ENCODE measurements around the gene FAM149A.

FAM149A gene

DNA sequence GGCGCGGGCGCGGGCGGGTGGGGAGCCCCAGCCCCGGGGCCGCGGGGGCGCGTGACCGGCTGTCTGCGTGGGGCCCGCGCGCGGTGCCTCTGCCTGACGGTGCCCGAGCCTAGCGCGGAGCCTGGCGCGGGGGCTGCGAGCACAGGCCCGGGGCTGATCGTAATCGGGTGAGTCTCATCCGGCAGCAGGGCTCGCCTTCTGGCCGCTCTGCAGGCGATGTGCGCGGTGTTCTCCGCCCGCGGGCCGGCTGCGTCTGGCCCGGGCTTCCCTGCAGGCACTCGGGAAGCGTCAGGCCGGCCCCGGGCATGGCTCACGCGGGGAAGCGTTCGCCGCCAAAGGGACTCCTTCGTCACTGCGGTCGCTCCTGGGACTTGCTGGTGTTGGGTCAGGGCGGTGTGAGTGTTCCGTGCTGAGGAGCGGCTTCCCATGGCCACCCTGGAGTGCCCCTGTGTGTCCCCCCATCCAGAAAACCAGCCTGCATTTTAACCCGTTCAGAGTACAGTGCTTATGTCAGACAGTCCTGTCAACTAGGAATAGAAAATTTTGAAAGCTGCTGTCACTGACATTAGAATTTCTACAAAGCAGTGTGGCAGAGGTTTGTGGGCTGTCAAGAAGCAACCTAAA is 40.6 kb downstream of the FAM149A start:
- no peak for TF ChIP-seq SUZ12 (IDR thresholded peaks at IDR 0.05; ENCODE audit: extremely low read depth, insufficient read depth, insufficient read length)
- TF ChIP-seq YY1 (IDR thresholded peaks at IDR 0.05; ENCODE audit: insufficient read depth, insufficient read length), result no peak
- no peak for TF ChIP-seq ZNF274 (IDR thresholded peaks at IDR 0.05; ENCODE audit: low read depth, low read length)
- peak overlapping the region; percentile 79 for H3K9ac ChIP-seq (ENCODE audit: insufficient read length, low read depth)
- DNase-seq (ENCODE audit: low read depth, low spot score), result no peak
- H3K36me3 ChIP-seq (ENCODE audit: insufficient read depth, insufficient read length, low read length), result no peaks in the 10 kb centered on the region
- H3K9me3 ChIP-seq (ENCODE audit: insufficient read depth, low read length), result no peaks in the 10 kb centered on the region
- H3K4me1 ChIP-seq (ENCODE audit: insufficient read depth, insufficient read length), result peaks cover 2% of the 10 kb centered on the region
- peaks cover 38% of the 10 kb centered on the region for H3K27me3 ChIP-seq (ENCODE audit: insufficient read depth, insufficient read length)
- H3K4me3 ChIP-seq (ENCODE audit: insufficient read length, low read depth), result peak overlapping the region; percentile 49

DNA sequence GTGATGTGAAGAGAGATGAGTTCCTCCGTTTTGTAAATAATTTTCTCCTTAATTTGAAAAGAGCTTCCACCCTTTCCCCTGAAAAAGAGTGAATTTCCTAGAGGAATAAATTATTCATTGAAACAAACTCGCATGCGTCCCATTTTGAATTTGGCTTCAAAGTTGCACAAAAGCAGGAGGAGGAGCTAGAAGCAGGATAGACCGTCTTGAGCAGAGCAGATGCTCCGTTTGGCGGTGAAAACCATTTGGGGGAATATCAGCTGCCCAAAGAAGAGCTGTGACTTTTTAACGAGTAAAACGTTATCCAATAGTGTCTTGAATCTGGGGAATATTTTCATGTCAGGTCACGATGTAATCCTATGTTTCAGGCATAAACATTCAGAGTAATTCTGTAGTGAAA is 42.0 kb downstream of the FAM149A start:
- no peak for DNase-seq (ENCODE audit: low read depth, low spot score)
- Histone ChIP-seq H3K4me1 (ENCODE audit: insufficient read depth, insufficient read length) (peaks cover 2% of the 10 kb centered on the region), H3K27me3 (ENCODE audit: insufficient read depth, insufficient read length) (peaks cover 38% of the 10 kb centered on the region), H3K9ac (ENCODE audit: insufficient read length, low read depth) (no peak overlapping the region), H3K9me3 (ENCODE audit: insufficient read depth, low read length) (no peaks in the 10 kb centered on the region), H3K36me3 (ENCODE audit: insufficient read depth, insufficient read length, low read length) (no peaks in the 10 kb centered on the region), H3K4me3 (ENCODE audit: insufficient read length, low read depth) (no peak overlapping the region)
- no peak for TF ChIP-seq ZNF274 (IDR thresholded peaks at IDR 0.05; ENCODE audit: low read depth, low read length)

DNA sequence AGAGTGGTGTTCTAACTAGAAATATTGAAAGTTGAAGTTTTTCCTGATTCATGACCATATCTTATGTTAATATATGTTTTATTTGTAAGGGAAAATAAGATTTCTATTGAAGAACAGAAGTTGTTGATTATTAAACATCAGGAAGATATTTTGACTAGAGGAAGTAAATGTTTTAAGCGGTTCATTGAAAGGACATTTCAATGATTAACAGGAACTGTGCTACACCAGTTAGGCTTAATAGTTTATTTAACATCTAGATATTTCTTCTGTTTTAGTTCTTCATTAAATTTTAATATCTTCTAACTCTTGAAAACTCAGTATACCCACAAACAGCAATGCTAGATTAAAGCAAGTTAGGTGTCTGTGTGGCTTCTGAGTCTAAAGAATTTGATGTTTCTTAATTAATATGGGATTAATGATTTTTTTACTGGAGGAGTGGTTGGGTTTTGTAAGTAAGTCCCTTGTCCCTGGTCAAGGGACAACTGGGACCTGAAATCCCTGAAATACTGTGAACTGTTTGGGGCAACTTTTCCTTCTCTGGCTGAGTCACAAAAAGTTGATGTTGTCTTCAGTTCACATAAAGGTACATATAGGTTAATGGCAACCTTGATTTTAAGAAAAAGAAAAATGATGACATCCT is 44.0 kb downstream of the FAM149A start:
- DNase-seq (ENCODE audit: low read depth, low spot score), result no peak
- Histone ChIP-seq H3K4me3 (ENCODE audit: insufficient read length, low read depth) (no peak overlapping the region), H3K9me3 (ENCODE audit: insufficient read depth, low read length) (no peaks in the 10 kb centered on the region), H3K9ac (ENCODE audit: insufficient read length, low read depth) (no peak overlapping the region), H3K27me3 (ENCODE audit: insufficient read depth, insufficient read length) (peaks cover 38% of the 10 kb centered on the region), H3K4me1 (ENCODE audit: insufficient read depth, insufficient read length) (peaks cover 2% of the 10 kb centered on the region), H3K36me3 (ENCODE audit: insufficient read depth, insufficient read length, low read length) (no peaks in the 10 kb centered on the region)
- TF ChIP-seq YY1 (IDR thresholded peaks at IDR 0.05; ENCODE audit: insufficient read depth, insufficient read length) (no peak), ZNF274 (IDR thresholded peaks at IDR 0.05; ENCODE audit: low read depth, low read length) (no peak), SUZ12 (IDR thresholded peaks at IDR 0.05; ENCODE audit: extremely low read depth, insufficient read depth, insufficient read length) (no peak)

DNA sequence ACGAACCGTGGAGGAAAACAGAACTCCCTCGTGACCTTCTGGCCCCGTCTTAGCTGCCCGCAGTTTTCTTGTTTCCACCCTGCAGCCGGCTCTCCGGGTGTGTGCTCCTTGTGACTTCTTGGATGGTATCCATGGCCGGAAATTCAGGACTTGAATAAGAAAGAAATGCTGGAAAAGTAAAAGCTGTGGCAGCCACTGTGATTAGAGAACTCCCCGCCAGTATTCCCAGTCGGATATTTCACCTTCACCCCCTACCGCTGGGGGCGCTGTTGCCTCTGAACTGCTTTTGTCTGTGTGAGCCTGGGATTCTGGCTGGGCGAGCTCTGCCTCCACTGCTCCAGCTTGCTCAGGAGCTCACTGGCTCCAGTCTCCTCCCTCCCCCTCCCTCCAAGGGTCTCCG is 45.4 kb downstream of the FAM149A start:
- TF ChIP-seq YY1 (IDR thresholded peaks at IDR 0.05; ENCODE audit: insufficient read depth, insufficient read length) (no peak), SUZ12 (IDR thresholded peaks at IDR 0.05; ENCODE audit: extremely low read depth, insufficient read depth, insufficient read length) (no peak), ZNF274 (IDR thresholded peaks at IDR 0.05; ENCODE audit: low read depth, low read length) (no peak)
- Histone ChIP-seq H3K4me1 (ENCODE audit: insufficient read depth, insufficient read length) (no peaks in the 10 kb centered on the region), H3K9me3 (ENCODE audit: insufficient read depth, low read length) (no peaks in the 10 kb centered on the region), H3K4me3 (ENCODE audit: insufficient read length, low read depth) (no peak overlapping the region), H3K27me3 (ENCODE audit: insufficient read depth, insufficient read length) (peaks cover 28% of the 10 kb centered on the region), H3K36me3 (ENCODE audit: insufficient read depth, insufficient read length, low read length) (no peaks in the 10 kb centered on the region), H3K9ac (ENCODE audit: insufficient read length, low read depth) (no peak overlapping the region)
- DNase-seq (ENCODE audit: low read depth, low spot score), result no peak

DNA sequence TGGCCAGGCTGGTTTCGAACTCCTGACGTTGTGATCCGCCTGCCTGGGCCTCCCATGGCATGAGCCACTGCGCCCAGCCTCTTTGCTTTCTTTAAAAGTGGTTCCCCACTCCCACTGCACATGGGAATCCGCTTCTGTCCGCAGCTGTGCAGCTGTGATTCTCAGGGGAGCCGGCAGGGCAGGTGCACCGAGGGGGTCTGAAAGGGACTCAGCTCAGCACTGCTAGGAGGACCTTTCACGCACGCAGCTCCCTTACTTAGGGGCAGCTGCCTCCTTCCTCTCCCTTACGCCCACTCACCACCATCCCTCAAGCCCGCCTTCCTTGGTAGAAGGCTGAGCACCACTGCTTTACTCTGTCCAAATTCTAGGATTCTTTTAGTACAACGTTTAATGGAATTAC is 46.4 kb downstream of the FAM149A start:
- Histone ChIP-seq H3K4me3 (ENCODE audit: insufficient read length, low read depth) (no peak overlapping the region), H3K9ac (ENCODE audit: insufficient read length, low read depth) (no peak overlapping the region)
- TF ChIP-seq YY1 (IDR thresholded peaks at IDR 0.05; ENCODE audit: insufficient read depth, insufficient read length), result no peak
- no peak for TF ChIP-seq ZNF274 (IDR thresholded peaks at IDR 0.05; ENCODE audit: low read depth, low read length)
- no peak for TF ChIP-seq SUZ12 (IDR thresholded peaks at IDR 0.05; ENCODE audit: extremely low read depth, insufficient read depth, insufficient read length)

DNA sequence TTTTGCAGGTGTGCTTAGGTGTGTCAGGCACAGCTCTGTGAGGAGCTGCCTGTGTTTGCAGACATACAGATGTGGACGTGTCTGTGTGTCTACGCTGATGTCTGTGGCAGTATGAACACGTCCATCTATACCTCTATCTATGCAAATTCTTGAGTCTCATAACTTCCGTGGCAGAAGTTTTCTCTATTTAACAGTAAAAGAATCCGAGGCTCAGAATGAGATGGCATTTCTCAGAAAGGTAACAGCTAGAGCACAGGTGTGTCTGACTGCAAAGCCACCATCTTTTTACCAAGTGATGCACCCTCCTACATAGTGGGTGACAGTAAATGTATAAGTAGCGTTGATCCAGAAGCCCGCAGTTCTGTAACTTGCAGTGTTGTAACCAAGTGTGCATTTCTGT is 47.0 kb downstream of the FAM149A start:
- H3K27me3 ChIP-seq (ENCODE audit: insufficient read depth, insufficient read length), result peaks cover 11% of the 10 kb centered on the region
- no peak for DNase-seq (ENCODE audit: low read depth, low spot score)
- H3K4me3 ChIP-seq (ENCODE audit: insufficient read length, low read depth), result no peak overlapping the region
- H3K9me3 ChIP-seq (ENCODE audit: insufficient read depth, low read length), result no peaks in the 10 kb centered on the region
- H3K9ac ChIP-seq (ENCODE audit: insufficient read length, low read depth), result no peak overlapping the region
- no peak for TF ChIP-seq YY1 (IDR thresholded peaks at IDR 0.05; ENCODE audit: insufficient read depth, insufficient read length)
- TF ChIP-seq SUZ12 (IDR thresholded peaks at IDR 0.05; ENCODE audit: extremely low read depth, insufficient read depth, insufficient read length), result no peak
- no peak for TF ChIP-seq ZNF274 (IDR thresholded peaks at IDR 0.05; ENCODE audit: low read depth, low read length)
- no peaks in the 10 kb centered on the region for H3K36me3 ChIP-seq (ENCODE audit: insufficient read depth, insufficient read length, low read length)
- no peaks in the 10 kb centered on the region for H3K4me1 ChIP-seq (ENCODE audit: insufficient read depth, insufficient read length)

More for the DNA sequence above, 46.4 kb downstream of the FAM149A start:
- no peaks in the 10 kb centered on the region for H3K9me3 ChIP-seq (ENCODE audit: insufficient read depth, low read length)
- H3K36me3 ChIP-seq (ENCODE audit: insufficient read depth, insufficient read length, low read length), result no peaks in the 10 kb centered on the region
- peaks cover 17% of the 10 kb centered on the region for H3K27me3 ChIP-seq (ENCODE audit: insufficient read depth, insufficient read length)
- no peaks in the 10 kb centered on the region for H3K4me1 ChIP-seq (ENCODE audit: insufficient read depth, insufficient read length)
- no peak for DNase-seq (ENCODE audit: low read depth, low spot score)

DNA sequence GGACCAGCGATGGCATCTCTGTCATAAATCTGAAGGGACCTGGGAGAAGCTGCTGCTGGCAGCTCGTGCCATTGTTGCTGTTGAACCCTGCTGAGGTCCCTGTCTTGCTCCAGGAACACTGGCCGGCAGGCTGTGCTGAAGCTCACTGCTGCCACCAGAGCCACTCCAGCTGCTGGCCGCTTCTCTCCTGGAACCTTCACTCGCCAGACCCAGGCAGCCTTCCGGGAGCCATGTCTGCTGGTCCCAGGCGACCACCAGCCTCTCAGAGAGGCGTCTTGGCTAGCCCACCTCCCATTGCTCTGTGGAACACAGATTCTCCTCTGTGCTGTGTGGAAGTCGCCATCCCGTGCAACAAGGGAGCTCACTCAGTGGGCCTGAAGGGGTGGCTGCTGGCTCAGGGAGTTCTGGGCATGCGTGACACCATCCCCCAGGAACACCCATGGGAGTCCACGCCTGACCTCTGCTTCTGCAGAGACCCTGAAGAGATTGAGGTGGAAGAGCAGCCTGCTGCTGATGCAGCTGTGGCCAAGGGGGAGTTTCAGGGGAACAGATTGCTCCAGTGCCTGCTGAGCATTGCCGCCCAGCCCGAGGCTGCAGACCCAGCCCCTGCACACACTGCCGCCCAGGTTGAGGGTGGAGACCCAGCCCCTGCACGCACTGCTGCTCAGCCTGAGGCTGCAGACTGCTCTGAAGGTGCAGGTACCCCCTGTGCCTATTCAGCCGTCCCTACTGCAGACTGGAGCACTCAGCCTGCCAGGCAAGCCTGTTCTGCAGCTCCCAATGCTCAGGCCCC is 53.7 kb downstream of the FAM149A start:
- Histone ChIP-seq H3K4me3 (ENCODE audit: insufficient read length, low read depth) (no peak overlapping the region), H3K9me3 (ENCODE audit: insufficient read depth, low read length) (no peaks in the 10 kb centered on the region), H3K27me3 (ENCODE audit: insufficient read depth, insufficient read length) (no peaks in the 10 kb centered on the region), H3K9ac (ENCODE audit: insufficient read length, low read depth) (no peak overlapping the region), H3K4me1 (ENCODE audit: insufficient read depth, insufficient read length) (peaks cover 3% of the 10 kb centered on the region), H3K36me3 (ENCODE audit: insufficient read depth, insufficient read length, low read length) (no peaks in the 10 kb centered on the region)
- TF ChIP-seq SUZ12 (IDR thresholded peaks at IDR 0.05; ENCODE audit: extremely low read depth, insufficient read depth, insufficient read length) (no peak), YY1 (IDR thresholded peaks at IDR 0.05; ENCODE audit: insufficient read depth, insufficient read length) (no peak), ZNF274 (IDR thresholded peaks at IDR 0.05; ENCODE audit: low read depth, low read length) (no peak)
- DNase-seq (ENCODE audit: low read depth, low spot score), result no peak

Data from NT2/D1 (cell line).